Femur (tissue), 1 donor: Measurements from ENCODE around the gene EPN3.

Experiments used
- DNase-seq: peaks from one replicate; pipeline ENCODE4 v3.0.0-alpha.2; 2017

EPN3 gene

DNA sequence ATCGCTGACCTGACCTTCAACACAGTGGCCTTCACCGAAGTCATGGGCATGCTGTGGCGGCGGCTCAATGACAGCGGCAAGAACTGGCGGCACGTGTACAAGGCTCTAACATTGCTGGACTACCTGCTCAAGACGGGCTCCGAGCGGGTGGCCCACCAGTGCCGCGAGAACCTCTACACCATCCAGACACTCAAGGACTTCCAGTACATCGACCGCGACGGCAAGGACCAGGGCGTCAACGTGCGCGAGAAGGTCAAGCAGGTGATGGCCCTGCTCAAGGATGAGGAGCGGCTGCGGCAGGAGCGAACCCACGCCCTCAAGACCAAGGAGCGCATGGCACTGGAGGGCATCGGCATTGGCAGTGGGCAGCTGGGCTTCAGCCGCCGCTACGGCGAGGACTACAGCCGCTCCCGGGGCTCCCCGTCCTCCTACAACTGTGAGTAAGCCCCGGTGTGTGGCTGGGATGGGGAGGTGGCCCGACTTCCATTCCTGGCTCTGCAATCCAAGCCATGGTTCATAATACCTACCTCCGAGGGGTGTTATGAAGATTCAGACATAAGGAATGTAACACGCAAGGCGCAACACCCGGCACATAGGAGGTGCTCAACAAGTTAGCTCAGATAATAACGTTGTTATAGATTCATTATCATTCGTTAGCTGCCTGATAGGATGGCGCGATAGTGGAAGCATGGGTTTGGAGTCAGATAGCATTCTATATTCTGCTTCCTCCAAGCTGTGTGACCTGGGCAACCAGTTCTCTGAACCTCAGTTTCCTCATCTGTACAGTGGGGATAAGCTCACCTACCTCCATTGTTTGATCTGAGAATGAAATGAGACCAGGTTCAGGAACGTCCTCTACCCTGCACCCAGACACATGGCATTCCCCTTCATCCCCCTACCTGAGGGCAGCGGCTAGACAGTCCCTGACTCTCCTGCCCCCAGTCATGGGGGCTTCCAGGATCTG is 4.4 kb downstream of the EPN3 start:
- DNase-seq = no peak

DNA sequence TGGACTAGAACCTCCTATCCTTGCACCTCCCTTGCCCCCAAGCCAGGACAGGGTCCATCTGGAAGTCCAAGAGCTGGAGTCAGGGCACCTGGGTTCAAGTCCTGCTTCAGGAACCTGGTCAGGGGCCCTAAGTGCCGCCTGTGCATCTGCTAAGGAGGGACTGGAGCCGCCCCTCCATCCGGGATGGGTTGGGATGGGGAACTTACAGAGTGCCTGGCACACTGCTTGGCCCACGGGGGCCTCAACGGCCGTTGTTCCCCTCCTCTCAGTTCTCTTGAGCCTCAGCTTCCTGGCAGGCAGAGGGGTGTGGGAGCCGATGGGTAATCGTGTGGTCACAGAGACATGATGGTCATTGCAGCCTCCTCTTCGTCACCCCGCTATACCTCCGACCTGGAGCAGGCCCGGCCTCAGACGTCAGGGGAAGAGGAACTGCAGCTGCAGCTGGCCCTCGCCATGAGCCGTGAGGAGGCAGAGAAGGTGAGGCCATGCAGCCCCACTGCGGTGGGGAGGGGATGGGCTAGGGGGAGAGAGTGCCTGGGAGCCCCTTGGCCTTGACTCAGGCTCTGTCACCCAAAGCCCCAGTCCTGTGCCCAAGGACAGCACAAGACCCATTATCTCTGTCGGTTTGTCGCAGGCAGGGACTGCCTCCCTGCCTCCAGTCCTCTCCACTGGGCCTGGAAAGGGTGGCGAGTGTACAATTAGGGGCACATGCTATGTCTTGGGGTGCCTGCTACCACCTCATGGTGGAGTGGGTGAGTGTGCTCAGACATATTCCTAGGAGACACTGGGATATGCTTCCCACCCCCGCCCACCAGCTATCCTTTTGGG is 5.4 kb downstream of the EPN3 start:
- DNase-seq = no peak

DNA sequence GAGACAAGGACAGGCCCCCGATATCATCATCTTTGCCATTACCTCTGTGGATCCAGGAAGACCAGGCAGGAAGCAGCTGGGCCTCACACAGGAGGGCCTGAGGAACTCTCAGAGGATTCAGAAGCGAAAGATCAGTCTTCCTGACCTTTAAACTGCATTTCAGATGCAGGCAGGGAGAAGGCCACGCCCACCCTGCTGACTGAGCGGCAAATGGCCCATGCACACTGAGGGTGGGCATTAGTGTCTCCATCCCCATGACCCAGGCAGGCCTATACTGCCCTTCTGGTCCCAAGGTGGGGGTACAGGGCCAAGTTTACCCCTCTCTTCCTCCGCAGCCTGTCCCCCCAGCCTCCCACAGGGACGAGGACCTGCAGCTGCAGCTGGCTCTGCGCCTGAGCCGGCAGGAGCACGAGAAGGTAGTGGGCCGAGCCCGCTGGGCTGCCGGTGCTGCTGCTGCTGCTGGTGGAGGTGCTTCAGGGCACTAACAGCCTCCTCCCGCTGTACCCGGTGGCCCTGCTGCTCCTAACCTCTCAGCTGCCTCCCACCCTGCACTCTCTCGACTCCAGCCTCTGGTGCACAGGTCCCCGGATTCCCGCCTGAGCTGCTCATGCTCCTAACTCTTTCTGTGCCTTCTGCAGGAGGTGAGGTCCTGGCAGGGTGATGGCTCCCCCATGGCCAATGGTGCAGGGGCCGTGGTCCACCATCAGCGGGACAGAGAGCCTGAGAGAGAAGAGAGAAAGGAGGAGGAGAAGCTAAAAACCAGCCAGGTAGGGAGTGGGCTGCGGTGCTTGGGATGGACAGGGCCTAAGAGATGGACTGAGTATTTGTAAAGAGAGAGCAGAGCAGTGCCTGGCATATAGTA is 6.2 kb downstream of the EPN3 start:
- no peak for DNase-seq

DNA sequence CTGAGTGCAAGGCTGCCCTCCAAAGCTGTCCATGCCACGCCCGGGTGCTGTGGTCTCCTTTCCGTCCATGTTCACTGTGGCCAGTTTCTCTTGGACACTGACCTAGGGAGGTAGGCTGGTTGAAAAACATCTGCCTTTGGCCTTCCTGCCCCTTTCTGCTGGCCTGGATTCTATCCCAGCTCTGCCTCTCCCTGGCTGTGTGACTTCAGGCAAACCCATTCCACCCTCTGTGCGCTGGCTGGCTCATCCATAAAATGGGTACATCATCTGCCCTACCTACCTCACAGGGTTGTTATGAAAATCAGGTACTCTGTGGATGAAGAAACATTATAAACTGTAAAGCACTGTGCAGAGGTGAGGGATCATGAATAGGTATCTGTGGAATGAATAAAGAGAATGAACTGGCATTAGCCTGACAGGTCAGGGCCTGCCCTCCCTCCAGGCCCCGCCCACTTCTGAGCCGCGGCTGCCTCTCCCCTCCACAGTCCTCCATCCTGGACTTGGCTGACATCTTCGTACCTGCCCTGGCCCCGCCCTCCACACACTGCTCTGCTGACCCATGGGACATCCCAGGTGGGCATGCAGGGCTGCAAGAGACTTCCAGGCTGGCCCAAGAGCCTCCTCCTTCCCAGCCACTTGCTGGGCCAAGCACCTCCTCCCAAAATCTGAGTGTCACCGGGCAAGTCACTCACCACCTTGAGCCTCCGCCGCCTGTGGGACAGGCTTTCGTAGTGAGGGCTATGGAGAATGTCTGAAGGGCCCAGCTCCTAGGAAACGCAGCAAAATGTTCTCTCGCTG is 7.4 kb downstream of the EPN3 start:
- no peak for DNase-seq

DNA sequence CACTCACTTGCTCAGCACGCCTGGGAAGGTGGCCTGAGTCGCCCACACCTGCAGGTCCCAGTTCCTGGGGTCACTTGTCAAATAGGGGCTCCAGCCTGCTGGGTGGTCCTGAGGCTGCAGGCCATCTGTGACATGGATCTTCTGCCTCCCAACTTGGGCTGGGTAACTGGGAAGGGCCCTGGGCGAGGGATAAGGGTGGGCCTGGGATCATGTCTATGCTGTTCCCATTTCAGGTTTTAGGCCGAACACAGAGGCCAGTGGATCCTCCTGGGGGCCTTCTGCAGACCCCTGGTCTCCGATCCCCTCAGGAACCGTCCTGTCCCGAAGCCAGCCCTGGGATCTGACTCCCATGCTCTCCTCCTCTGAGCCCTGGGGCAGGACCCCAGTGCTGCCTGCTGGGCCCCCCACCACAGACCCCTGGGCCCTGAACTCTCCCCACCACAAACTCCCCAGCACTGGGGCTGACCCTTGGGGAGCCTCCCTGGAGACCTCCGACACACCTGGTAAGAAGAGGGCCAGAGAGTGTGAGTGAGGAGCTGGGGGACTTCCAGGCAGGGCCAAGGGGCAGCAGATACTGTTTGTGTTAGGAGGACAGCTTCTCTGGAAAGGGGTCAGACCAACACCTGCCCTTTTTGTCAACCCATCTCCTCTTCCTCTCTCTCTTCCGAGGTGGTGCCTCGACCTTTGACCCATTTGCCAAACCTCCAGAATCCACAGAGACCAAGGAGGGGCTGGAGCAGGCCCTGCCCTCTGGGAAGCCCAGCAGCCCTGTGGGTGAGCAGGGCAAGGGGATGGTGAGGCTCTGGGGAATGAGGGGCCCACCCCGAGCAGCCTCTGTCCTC is 8.2 kb downstream of the EPN3 start:
- no peak for DNase-seq

DNA sequence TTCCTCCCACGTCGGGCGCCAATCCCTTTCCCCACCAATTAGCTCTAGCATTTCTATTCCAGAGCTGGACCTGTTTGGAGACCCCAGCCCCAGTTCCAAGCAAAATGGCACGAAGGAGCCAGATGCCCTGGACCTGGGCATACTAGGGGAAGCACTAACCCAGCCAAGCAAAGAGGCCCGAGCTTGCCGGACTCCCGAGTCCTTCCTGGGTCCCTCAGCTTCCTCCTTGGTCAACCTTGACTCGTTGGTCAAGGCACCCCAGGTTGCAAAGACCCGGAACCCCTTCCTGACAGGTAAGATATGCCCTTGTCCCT is 8.8 kb downstream of the EPN3 start:
- no peak for DNase-seq

DNA sequence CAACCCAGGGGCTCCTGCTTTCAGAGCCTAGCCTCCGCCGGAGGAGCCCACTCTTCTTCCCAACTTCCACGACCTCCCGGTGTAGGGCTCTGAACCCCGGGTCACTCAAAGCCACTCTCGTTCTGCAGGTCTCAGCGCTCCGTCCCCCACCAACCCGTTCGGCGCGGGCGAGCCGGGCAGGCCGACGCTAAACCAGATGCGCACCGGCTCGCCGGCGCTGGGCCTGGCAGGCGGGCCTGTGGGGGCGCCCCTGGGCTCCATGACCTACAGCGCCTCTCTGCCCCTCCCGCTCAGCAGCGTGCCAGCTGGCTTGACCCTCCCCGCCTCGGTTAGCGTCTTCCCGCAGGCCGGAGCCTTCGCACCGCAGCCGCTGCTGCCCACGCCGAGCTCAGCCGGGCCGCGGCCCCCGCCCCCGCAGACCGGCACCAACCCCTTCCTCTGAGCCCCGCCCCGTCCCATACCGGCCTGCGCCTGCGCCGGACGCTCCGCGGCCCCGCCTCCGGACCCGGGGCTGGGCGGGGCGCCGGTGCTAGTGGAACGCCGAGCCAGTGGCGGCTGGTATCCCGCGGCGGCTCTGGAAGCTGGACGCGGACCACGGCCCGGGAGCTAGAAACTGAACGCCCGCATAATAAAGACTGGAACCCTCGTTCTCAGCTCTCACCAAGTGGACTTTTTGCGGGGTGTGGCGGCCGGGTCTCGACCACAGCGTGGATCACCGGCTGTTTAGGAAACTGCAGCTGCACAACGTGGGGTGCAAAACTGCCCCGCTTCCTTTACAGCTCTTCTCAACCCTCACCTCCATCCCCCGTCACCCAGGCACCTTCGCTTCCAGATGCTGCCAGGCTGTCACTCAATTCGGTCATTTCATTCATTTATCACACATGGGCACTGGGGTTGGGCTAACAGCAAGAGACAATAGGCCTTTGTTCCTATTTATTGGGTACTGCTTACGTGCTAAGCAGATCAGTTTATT is 9.5 kb downstream of the EPN3 start:
- DNase-seq = peak; percentile 92

DNA sequence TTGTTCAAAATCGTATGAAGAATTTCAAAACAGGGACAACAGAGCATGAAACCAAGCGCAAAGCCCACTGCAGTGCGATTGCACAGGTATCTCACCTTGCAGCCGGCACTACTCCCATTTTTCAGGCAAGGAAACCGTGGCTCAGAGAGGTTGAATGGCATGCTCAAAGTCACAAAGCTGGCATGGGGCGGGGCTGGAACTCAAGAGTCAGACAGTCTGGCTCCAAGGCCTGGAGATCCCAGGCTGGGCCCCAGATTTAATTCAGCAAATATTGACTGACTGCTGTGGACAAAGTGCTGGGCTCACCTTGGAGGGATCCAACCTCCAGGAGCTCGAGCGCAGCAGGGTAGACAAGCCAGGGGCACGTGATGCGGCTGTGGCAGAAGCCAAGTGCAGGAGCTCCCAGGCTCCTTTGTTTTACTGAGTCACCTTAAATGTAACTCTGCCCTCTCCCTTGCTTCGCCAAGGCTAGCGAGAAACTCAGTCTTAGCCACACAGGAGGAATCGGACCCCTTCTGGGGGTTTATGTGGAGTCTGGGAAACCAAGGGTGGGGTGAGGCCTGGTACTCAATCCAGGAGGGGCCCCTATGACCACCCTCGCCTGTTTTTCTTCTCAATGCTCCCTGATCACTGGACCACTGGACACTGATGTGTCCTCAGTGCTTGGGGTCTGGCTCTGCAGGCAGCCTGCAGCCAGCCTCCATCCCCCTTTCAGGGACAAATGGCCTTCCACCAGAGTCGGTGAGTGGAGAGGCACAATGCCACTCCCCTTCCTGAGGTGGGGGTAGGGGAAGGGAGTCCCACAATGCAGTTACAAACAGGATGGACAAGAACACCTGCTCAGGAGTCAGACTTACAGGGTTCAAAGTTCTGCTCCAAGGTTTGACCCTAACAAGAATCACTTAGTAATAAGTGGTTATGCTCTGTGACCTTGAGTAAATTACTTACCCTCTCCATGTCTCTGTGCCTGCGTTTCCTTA is 10.6 kb downstream of the EPN3 start:
- DNase-seq = no peak

DNA sequence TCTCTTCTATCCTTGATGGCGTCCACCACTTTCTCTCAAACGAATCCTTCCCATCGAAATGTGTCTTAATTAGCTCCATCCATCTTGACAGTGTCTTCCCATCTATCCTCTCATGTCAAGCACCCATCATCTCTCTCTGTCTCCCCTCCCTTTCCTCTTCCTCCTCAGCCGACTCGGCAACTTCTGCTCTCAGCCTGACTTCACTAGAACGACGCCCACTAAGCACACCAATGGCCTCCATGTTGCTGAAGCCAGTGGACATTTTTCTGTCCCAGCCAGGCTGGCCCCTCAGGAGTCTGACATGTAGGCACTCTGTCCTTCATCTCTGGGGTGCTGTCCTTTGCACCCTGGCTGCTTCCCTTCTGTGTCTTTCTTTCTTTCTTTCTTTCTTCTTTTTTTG is 12.0 kb downstream of the EPN3 start:
- DNase-seq = no peak

DNA sequence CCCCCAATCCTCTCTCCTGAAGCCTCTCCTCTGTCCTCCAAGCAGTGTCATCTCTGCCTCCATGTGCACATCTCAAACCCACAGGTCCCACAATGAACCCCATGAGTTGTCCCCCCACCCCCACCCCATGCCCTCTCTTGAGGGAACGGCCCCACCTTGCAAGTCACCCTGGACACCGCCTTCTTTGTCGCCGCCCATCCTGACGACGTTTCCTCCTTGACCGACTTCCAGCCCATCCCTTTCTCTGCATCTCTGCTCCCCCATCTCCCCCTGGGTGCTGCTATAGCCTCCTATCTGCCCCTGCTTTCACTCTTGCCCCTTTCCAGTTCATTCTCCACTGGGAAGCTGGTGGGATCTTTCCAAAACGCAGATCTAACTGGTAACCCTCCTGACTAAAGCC is 12.8 kb downstream of the EPN3 start:
- no peak for DNase-seq

DNA sequence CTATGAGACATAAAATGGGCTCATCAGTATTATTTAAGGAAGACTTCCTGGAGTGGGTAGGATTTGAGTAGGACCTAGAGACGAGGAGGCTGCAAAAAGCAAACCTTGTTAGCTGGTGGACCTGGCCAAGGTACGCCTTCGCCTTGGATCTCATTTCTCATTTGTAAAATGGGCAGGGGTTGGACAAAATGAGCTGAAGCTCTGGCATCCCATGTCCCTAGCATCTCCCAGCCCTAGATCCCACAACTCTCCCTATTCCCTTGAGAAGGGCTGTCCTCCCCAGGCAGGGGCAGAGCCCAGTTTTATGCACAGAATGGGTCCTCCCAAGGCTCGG is 14.1 kb downstream of the EPN3 start:
- DNase-seq = no peak

DNA sequence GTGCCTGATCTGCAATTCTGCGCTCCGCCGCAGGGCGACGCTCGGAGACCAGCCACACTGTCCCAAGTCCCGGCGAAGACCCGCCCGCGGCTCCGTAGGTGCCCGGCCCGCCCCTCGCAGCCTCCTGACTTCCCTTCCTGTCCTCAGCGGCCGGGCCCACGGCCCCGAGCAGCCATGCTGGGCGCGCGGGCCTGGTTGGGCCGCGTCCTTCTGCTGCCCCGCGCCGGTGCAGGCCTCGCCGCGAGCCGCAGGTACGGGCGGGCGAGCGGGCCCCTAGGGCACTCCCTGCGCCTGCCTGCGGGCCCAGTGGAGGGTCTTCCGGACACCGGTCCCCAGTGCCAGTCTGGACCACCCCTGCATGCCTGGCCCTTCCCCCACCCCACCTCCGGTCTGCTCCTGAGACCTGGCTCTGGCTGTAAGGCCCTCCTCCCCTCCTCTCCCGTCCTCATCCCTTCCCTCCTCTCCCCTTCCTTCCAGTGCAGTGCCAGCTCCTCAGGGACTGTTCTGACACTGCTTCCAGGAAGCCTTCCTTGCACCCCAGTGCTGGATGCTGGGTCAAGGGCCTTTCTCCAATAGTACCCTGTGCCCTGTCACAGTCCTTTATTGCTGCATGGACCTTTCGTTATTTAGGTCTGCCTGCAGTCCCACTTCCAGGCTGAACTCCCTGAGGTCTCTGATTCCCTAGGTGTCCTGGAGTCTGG is 14.7 kb downstream of the EPN3 start, which contains the start of gene SPATA20:
Gene SPATA20 (plus strand): TSS at position 140 of the 701 bp plus-strand sequence. CDS start 35 bp downstream, at position 175.
- DNase-seq = peak; percentile 92

DNA sequence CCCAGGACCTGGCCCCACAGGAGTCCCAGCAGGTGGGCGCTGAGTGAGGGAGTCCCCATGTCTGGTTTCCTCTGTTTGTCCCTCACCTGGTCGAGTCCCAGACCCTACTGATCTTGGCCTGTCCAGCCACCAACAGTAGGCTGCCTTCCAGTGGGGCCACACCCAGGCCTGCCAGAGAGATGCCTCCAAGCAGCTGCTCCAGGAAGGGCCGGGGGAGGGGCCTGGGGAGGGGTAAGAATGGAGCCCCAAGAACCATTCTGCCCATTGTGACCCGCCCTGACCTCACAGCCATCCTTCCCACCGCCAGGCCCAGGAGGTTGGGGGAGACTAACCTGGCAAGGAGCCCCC is 15.2 kb downstream of the EPN3 start:
- peak; percentile 58 for DNase-seq

DNA sequence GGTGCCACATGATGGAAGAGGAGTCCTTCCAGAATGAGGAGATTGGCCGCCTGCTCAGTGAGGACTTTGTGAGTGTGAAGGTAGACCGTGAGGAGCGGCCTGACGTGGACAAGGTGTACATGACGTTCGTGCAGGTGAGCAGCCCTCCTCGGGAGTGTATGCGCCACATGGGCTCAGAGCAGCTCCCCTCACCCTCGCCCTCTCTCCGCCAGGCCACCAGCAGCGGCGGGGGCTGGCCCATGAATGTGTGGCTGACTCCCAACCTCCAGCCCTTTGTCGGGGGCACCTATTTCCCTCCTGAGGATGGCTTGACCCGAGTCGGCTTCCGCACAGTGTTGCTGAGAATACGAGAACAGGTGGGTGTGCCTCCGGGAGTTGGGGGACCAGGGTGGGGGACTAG is 16.3 kb downstream of the EPN3 start:
- DNase-seq = no peak

DNA sequence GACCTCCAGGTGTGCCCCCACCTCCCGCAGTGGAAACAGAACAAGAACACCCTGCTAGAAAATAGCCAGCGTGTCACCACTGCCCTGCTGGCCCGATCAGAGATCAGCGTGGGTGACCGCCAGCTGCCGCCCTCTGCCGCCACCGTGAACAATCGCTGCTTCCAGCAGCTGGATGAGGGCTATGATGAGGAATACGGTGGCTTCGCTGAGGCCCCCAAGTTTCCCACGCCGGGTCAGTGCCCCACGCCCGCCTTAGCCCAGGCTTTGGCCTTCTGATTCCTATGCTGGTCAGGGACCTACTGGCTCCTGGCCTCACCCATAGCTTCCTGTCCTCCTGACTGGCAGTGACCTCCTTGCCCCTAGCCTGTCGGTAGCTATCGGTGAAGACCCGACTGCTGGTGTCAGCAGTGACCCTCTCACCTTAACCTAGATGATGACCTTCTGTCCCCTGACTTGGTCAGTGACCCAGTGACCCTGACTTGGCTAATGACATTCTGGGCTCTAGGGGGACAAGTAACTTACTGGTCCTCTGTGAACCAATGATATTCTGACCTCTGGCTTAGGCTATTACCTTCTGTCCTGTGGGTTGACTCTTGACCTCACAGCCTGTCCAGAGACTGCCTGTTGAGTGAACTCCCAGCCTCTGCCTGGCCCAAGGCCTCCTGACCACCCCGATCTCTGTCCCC is 16.9 kb downstream of the EPN3 start:
- DNase-seq = peak; percentile 53

DNA sequence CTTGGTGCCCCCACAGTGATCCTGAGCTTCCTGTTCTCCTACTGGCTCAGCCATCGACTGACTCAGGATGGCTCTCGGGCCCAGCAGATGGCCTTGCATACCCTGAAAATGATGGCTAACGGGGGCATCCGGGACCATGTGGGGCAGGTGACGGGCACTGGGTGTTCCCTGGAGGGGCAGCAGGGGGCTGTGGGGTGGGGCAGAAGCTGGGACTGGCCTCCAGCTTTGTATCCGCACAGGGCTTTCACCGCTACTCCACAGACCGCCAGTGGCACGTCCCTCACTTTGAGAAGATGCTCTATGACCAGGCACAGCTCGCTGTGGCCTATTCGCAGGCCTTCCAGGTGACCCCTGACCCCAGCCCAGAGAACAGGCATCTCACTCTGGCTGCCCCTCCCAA is 17.4 kb downstream of the EPN3 start:
- no peak for DNase-seq

DNA sequence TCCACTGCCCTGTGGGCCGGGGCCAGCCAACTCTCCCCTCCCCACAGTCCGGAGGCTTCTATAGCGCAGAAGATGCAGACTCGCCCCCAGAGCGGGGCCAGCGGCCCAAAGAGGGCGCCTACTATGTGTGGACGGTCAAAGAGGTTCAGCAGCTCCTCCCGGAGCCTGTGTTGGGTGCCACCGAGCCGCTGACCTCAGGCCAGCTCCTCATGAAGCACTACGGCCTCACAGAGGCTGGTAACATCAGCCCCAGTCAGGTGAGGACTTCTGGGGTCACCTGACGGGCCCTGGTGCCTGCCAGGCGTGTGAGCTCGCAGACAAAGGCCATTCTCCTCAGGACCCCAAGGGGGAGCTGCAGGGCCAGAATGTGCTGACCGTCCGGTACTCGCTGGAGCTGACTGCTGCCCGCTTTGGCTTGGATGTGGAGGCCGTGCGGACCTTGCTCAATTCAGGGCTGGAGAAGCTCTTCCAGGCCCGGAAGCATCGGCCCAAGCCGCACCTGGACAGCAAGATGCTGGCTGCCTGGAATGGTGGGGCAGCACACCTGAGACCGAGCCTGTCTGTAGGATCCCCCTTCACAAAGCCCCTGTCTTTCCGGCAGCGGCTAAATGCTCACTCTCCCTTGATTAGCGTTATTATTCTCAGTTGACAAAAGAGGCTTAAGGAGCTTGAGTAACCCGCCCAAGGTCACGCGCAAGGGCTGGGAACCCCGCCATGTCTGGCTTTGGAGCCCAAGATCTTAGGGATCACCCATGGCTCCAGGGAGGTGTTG is 18.3 kb downstream of the EPN3 start:
- DNase-seq = peak; percentile 90
